GM21423 (cell line): ENCODE results near the gene NOTCH1.
"Not testable (repeated sequence)": the region's sequence is repeated elsewhere in the genome, so short reads cannot be mapped to it uniquely, and the experiment has no call there.

Experiments used
- ATAC-seq: cut with Tn5 transposase; IDR thresholded peaks from one replicate; pipeline ENCODE4 v1.9.1; 2021; ENCODE audit warnings: mild to moderate bottlenecking, moderate library complexity; ENCODE audit not compliant: unreplicated experiment

NOTCH1 gene

GRCh38 chr9:136565086-136565714 is 19.4 kb upstream of the NOTCH1 start:
- no peak for ATAC-seq

DNA sequence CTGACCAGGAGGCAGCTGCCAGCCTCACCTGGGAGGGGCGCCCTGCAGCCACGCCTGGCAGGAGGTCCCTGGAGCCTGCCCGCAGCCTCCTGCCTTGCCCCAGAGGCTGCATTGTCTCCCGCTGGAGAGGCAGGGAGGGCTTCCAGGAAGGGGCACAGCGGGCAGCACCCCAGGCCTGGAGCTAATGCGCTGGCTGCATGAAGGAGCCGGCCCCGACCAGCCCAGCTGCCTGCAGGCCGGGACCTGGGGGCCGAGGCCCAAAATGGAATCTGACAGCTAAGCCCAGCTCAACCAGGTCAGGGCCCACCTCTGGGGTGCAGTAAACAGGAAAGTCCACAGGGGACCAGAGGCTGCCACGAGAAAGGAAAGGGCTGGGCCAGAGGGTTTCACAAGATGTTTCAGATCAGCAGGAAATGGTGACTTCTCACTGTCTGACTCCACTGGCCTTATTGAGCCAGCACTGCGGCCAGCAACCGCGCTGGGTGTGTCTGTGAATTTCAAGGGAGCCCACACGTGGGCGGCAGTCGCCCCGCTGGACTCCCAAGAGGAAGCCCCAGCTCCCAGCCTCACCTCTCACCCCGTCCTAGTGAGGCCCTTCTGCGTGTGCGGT is 18.6 kb upstream of the NOTCH1 start:
- peak; percentile 49 for ATAC-seq

- no peak for ATAC-seq
Observed at GRCh38 chr9:136563646-136564325, 17.9 kb upstream of the NOTCH1 start.

- no peak for ATAC-seq
Observed at GRCh38 chr9:136562746-136563495, 17.1 kb upstream of the NOTCH1 start.

GRCh38 chr9:136561779-136562178 is 15.9 kb upstream of the NOTCH1 start:
- ATAC-seq = no peak

GRCh38 chr9:136560586-136560985 is 14.7 kb upstream of the NOTCH1 start:
- no peak for ATAC-seq

DNA sequence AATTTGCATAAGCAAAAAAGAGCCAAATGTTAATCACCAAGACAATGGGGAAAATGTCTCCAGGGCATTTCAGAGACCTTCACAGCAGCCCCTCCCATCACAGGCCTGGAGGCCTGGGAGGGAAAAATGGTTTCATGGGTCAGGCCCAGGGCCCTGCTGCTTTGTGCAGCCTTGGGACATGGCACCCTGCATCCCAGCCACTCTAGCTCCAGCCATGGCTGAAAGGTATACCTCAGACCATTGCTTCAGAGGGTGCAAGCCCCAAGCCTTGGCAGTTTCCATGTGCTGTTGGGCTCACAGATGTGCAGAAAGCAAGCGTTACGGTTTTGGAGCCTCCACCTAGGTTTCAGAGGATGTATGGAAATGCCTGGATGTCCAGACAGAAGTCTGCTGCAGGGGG is 13.5 kb upstream of the NOTCH1 start:
- not testable (repeated sequence) for ATAC-seq

DNA sequence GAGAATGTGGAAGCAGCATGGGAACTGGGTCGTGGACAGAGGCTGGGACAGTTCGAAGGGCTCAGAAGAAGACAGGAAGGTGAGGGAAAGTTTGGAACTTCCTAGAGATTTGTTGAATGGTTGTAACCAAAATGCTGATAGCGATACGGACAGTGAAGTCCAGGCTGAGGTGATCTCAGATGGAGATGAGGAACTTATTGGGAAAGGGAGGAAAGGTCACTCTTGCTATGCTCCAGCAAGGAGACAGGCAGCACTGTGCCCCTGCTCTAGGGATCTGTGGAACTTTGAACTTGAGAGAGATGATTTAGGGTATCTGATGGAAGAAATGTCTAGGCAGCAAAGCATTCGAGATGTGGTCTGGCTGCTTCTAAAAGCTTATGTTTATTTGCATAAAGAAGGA is 13.0 kb upstream of the NOTCH1 start:
- ATAC-seq = not testable (repeated sequence)

DNA sequence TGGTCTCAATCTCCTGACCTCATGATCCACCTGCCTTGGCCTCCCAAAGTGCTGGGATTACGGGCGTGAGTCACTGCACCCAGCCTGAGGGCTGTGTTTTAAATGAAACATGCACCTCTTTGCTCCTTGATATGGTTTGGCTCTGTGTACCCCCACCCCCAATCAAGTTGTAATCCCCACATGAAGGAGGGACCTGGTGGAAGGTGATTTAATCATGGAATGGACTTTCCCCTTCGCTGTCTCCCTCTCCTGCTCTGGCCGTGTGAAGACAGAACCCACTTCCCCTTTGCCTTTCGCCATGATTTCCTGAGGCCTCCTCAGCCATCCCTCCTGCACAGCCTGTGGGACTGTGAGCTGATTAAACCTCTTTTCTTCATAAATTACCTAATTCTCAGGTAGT is 12.5 kb upstream of the NOTCH1 start:
- ATAC-seq = no peak

- no peak for ATAC-seq
Observed at GRCh38 chr9:136557036-136557435, 11.2 kb upstream of the NOTCH1 start.

DNA sequence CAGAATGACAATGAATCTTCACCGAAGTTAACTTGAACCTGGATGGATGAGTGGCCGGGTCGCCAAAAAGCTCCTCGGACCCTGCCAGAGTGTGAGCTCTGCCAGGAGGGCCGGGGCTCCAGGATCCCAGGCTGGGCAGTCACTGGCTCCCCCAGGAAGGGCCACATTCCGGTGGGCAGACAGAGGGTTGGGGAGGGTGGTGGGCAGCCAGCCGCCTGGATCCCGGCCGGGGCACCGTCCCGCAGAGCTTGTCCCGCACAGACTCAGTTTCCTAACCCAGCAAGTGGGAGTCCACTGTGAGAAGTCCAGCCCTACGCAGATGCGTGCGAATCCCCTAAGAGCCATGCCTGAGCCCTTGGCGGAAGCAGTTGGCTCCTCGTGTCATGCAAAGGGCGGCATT is 10.3 kb upstream of the NOTCH1 start:
- no peak for ATAC-seq

- ATAC-seq = no peak
Observed at GRCh38 chr9:136554870-136555269, 9.0 kb upstream of the NOTCH1 start.

DNA sequence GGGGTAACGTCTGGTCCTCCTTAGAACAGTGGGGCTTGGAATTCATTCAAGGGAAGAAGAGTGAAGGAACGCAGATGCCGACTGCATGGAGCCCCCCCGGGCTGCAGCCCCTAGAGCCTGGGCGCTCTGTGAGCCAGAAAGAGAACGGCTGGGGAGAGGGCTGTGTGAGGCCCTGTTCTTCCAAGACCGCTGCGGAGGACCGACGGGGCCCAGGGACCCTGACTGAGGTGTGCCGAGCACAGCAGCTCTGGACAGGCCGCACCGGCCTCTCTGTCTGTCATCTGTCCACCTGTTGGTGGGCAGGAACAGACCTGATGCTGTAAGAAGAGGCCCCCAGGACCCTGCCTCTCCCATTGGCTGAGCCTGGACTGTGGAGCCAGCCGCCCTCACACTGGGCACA is 7.7 kb upstream of the NOTCH1 start:
- no peak for ATAC-seq

GRCh38 chr9:136552117-136552703 is 6.4 kb upstream of the NOTCH1 start:
- no peak for ATAC-seq

- ATAC-seq = no peak
Observed at GRCh38 chr9:136551401-136552116, 5.7 kb upstream of the NOTCH1 start.

- ATAC-seq = no peak
Observed at GRCh38 chr9:136550439-136551289, 4.8 kb upstream of the NOTCH1 start.

DNA sequence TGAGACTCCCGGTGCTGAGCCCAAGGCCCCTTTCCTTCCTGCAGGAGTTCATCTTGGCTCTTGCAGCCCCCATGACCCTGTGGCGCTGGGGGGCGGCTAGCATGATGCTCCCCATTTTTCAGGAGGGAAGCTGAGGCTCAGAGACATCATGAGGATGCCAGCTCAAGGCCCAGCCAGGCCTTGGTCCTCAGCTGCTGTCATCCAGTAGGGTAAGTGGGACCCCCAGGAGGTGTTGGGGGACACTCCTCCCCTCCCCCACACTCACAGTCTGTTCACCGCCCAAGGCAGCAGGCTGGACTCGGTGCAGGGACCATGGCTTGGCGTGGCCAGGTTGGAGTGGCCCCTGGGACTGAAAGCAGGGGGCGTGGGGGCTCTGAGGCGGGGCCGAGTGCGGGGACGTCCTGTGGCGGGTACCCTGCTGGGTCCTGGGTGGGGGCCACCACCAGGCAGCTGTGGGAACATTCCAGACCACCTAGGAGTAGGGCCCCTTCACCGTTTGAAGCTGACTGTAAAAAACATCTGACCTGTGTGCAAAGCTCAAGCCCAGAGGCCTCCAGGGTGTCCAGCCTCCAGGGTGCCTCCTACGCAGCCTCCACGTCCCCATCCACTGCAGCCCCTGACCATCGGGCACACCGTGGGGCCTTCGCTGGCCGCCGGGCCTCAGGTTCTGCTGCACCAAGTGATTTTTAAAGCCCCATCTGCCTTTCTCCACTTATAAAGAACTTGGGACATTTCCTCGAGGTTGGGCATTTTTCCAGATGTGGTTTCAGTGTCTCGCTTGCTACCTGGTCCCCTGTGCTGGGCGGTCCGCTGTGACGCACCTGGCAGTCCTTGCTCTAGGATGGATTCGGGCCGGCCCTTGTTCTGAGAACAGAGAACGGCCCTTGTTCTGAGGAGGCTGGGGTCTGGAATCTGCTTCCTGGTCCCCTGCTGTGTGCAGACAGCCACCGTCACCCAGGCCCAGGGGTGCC is 3.4 kb upstream of the NOTCH1 start:
- no peak for ATAC-seq

GRCh38 chr9:136547508-136548215 is 1.8 kb upstream of the NOTCH1 start:
- ATAC-seq = no peak
